NCI-H1694 (cell line): ENCODE measurements around the gene RABL6.
"Not testable (repeated sequence)": the region's sequence is repeated elsewhere in the genome, so short reads cannot be mapped to it uniquely, and the experiment has no call there.

Experiments
- DNase-seq: peaks from one replicate; lab custom pipeline; 2025; lab: John Stamatoyannopoulos, UW

RABL6 gene

DNA sequence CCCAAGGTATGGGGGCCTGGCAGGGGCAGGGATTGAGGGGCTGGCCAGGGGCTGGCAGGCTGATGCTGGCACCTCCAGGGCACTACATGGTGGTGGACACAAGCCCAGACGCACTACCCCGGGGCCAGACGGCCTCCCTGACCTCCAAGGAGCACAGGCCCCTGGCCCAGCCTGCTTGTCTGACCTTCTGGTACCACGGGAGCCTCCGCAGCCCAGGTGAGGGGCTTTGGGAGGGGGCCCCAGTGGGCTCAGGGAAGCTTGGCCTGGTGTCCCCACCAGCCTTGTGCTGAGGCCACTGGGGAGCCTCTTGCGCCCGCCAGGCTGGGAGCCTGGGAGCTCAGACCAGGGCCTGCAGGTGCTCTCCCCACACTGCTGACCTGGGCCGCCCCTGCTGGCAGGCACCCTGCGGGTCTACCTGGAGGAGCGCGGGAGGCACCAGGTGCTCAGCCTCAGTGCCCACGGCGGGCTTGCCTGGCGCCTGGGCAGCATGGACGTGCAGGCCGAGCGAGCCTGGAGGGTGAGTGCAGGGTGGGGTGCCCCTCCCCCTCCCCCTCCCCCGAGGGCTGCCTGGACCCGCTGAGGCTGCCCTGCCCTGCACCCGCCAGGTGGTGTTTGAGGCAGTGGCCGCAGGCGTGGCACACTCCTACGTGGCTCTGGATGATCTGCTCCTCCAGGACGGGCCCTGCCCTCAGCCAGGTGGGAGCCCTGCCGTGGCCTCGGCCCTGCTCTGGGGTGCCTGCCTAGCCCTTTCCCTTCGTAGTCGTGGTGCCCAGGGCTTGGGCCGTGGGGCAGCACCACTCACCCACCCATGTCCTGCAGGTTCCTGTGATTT is 50.0 kb downstream of the RABL6 start:
- no peak for DNase-seq

- DNase-seq: no peak
These were observed 50.7 kb downstream of the RABL6 start for GRCh38 chr9:136858452-136858843.

DNA sequence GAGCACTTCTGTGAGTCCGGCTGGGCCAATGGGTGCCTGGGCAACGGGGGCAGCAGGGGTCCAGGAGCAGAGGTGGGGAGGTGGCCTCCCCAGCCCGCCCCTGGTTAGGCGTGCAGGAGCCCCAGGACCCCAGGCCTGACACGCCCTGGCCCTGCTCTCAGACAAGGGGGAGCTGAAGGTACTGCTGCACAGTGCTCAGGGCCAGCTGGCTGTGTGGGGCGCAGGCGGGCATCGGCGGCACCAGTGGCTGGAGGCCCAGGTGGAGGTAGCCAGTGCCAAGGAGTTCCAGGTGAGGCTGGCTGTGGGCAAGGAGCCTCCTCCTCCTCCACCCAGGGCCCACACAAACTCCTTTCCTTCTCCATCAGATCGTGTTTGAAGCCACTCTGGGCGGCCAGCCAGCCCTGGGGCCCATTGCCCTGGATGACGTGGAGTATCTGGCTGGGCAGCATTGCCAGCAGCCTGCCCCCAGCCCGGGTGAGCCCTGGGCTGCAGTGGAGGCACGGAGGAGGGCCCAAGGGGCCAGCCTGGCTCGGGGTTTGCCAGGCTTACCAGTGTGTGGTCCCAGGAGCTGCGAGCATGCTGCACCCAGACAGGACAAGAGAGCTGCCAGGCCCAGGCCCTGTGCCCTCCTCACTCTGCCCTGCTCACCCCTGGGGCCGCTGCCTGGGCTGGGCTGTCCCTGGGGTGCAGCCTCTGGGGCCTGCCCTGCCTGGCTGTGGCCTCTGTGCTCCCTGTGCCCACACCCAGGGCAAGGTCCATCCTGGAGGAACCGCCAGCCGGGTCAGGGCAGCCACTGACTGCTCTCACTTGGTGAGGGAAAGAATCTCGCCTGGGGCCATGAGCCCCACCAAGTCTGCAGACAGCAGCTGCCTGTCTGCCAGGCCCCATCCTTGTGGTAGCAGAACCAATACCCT is 51.4 kb downstream of the RABL6 start:
- no peak for DNase-seq

DNA sequence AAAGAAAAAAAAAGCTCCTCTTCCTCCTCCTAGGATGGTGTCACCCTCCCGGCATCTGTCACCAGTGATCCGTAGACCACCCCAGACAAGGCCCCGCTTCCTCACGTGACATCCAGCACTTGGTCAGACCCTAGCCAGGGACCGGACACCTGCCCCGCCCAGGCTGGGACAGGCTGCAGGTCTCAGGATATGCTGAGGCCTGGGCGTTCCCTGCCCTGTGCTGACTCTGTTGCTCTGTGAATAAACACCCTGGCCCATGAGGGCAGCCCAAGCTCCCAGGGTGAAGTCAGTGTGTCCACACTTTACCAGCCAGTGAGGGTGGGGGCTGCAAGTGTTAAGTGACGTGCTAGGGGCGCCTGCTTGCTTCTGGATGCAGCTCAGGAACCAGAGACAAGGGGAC is 52.8 kb downstream of the RABL6 start:
- DNase-seq: no peak

DNA sequence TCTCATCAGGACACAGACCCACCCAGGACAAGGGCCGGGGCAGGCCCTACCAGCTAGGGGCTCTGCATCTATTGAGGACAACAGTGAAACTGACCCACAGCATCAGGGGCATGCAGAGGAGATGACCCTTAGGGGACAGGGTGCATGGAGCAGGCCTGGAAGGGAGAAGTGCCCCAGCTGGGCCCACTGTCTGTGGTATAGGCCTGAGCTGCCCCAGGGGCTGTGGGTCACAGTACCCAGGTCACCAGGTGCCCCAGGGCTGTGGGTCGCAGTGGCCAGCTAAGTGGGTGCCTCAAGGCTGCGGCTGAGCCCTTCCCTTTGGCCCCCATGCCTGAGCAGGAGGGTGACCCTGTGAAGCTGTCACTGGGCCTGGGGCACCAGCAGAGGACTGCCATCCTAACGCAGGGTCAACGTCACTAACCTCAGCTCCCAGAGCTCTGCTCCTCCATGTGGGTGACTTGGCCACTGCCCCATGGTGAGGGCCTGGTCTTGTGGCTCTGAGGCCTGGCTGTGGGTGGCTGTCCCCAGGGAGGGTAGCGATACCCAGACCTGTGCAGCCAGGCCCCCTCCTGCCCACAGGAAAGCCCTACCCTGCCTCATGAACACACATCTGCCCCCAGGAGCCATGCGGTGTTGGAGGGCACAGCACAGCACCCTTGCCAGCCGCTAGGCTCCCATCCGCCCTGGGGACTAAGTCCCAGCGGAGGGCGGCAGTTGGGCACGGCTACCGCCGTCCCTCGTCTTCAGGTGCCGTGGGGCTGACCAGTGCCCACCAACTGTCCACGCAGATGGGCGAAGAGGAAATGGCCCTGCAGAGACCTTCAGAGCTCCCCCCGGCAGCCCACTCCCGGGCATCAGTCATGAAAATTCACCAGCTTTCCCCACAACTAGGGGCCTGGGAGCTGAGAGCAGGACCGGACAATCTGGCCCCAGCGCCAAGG is 53.5 kb downstream of the RABL6 start:
- no peak for DNase-seq

DNA sequence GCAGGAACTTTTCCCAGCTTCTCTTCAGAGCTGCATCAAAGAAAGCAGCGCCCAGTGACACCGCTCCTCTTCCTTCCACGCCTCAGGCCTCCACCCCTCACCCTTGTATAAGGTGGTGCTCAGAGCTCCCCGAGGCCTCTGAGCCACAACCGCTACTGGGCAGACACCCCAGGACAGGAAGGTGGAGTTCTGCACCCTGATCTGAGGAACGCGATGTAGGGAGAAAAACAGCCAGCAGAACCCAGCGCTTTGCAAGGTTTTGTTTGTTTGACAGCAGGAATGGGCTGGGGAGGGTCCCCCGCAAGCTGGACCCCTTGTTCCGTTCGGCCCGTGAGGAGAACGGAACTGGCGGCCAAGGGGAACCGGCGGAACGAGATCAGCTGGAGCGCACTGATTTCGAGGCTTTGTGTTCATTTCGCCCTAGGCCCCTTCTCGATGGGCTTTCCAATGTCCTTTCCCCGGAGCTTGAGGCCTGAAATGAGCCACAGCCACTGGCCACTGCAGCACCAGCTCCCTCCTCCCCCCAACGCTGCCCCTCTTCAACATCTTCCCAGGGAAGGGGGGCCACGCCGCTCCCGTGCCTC is 54.2 kb downstream of the RABL6 start:
- no peak for DNase-seq

GRCh38 chr9:136862849-136863622 is 55.3 kb downstream of the RABL6 start:
- no peak for DNase-seq

GRCh38 chr9:136863623-136864273 is 56.0 kb downstream of the RABL6 start:
- DNase-seq: no peak

- no peak for DNase-seq
These were observed 57.5 kb downstream of the RABL6 start for GRCh38 chr9:136865041-136865767.

DNA sequence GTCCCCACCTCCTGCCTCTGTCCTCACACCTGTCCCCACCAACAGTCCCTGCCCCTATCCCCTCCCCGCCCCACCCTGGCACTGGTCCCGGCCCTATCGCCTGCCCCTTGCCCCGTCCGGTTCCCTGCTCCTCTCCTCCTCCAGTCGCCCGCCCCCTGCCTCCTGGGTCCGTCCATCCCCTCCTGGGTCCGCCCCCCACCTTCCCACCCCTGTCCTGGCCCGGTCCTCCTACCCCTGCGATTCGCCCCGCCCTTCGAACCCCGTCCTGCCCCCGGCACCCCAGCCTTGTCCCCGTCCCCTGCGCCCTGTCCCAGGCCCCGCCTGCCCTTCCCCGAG is 58.0 kb downstream of the RABL6 start:
- DNase-seq: no peak

DNA sequence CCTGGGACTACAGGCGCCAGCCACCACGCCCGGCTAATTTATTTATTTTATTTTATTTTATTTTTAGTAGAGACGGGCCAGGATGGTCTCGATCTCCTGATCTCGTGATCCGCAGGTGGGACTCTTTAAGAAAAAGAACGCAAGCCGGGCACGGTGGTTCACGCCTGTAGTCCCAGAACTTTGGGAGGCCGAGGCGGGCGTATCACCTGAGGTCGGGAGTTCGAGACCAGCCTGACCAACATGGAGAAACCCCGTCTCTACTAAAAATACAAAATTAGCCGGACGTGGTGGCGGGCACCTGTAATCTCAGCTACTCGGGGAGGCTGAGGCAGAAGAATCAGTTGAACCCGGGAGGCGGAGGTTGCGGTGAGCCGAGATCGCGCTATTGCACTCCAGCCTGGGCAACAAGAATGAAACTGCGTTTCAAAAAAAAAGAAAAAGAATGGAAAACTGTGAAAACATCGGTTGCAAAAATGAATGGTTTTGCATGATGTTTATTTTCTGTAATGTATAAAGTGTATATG is 59.2 kb downstream of the RABL6 start:
- DNase-seq: not testable (repeated sequence)

DNA sequence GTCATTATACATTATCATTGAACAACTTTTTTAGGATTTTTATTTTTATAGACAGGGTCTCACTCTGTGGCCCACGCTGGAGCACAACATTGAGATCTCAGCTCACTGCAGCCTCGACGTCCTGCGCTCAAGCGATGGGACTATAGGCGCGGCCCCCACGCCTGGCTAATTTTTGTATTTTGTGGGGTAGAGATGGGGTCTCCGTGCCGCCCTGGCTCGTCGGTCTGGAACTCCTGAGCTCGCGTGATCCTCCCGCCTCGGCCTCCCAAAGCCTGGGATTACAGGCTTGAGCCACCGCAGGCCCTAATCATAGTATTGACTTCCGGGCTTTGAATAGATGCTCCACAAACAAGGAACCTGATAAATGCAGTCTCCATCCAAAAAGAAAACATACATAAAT is 59.7 kb downstream of the RABL6 start:
- no peak for DNase-seq

DNA sequence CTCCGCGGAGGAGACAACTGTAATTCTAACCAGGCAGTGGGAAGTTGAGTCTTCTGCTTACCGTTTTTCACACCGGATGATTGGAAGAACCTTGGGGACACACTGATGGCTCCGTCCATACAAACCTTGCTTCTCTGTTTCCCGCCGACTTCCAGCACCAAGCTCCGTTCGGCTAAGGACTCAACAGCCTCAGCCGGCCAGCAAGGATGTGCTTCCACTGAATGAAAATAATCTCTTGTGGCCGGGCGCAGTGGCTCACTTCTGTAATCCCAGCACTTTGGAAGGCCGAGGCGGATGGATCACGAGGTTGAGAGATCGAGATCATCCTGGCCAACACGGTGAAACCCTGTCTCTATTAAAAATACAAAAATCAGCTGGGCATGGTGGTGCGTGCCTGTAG is 60.2 kb downstream of the RABL6 start:
- DNase-seq: no peak

GRCh38 chr9:136868644-136869043 is 60.9 kb downstream of the RABL6 start:
- DNase-seq: no peak

GRCh38 chr9:136869611-136870010 is 61.9 kb downstream of the RABL6 start:
- DNase-seq: not testable (repeated sequence)

GRCh38 chr9:136875155-136875554 is 67.4 kb downstream of the RABL6 start:
- DNase-seq: no peak

GRCh38 chr9:136876476-136876875 is 68.7 kb downstream of the RABL6 start:
- no peak for DNase-seq

DNA sequence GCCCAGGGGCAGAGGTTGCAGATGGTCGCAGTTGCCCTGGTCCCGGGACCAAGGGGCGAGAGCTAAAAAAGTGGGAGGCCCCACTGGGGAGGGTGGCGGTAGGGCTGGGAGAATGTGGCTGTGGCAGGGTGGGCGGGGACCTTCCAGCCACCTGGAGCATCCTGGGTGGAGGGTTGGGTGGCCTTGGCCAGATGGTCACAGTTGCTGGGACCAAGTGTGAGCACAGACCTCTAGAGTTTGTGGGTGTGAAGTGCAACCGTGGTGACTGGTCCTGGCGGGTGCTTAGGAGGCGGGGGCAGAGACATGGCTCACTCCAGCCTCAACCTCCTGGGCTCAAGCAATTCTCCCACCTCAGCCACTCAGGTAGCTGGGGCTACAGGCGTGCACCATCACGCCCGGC is 72.9 kb downstream of the RABL6 start:
- no peak for DNase-seq

DNA sequence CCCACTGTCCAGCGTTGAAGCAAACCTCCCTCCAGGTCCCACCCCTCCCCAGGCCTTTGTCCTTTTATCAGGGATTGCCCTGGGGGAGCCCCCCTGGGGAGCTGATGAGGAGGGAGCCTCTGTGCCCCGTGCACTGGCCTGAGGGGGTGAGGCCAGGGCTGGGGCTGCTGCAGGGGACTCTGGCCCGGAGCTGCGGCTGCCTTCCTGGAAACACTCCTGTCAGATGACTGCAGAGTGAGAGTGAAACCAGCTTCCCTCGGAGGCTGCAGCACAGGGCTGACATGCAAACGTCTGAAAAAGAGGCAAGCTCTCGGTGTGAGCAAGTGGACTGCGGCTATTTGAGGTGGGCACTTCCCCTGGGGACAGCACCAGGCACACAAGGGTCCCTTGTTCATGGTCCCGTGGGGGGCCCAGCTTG is 74.0 kb downstream of the RABL6 start:
- DNase-seq: no peak
